HG02623 (cell line): ENCODE data around the gene APOC3.
"Not testable (repeated sequence)": the region's sequence is repeated elsewhere in the genome, so short reads cannot be mapped to it uniquely, and the experiment has no call there.

ENCODE experiments used
- ATAC-seq: cut with Tn5 transposase; IDR thresholded peaks from one replicate; pipeline ENCODE4 v1.9.1; 2021; ENCODE audit warnings: moderate library complexity; ENCODE audit not compliant: unreplicated experiment

APOC3 gene

GRCh38 chr11:116830184-116830912, 641 bp downstream of the APOC3 start:
- ATAC-seq, result no peak

- no peak for ATAC-seq
These were observed 2.2 kb downstream of the APOC3 start for GRCh38 chr11:116831790-116832349.

- ATAC-seq, result no peak
These were observed 2.9 kb downstream of the APOC3 start for GRCh38 chr11:116832350-116833290.

GRCh38 chr11:116833491-116833815, 3.7 kb downstream of the APOC3 start:
- no peak for ATAC-seq

GRCh38 chr11:116833816-116834534, 4.3 kb downstream of the APOC3 start:
- no peak for ATAC-seq

GRCh38 chr11:116834535-116835041, 4.9 kb downstream of the APOC3 start:
- ATAC-seq, result not testable (repeated sequence)

- ATAC-seq, result no peak
These were observed 5.5 kb downstream of the APOC3 start for GRCh38 chr11:116835042-116835772.

GRCh38 chr11:116835791-116836631, 6.3 kb downstream of the APOC3 start:
- ATAC-seq, result peak; percentile 59

GRCh38 chr11:116836632-116836991, 6.9 kb downstream of the APOC3 start:
- no peak for ATAC-seq

- ATAC-seq, result no peak
These were observed 7.8 kb downstream of the APOC3 start, which contains the start of gene APOA1 for GRCh38 chr11:116837231-116838091. Gene APOA1, minus strand, starts transcription at chr11:116837622. Its CDS starts 235 bp downstream, at chr11:116837387.

GRCh38 chr11:116838321-116839084, 8.8 kb downstream of the APOC3 start:
- ATAC-seq, result no peak

GRCh38 chr11:116840224-116840745, 10.6 kb downstream of the APOC3 start:
- ATAC-seq, result no peak

GRCh38 chr11:116840746-116841296, 11.1 kb downstream of the APOC3 start:
- ATAC-seq, result no peak

GRCh38 chr11:116842117-116842516, 12.4 kb downstream of the APOC3 start:
- no peak for ATAC-seq

GRCh38 chr11:116842909-116843308, 13.2 kb downstream of the APOC3 start:
- no peak for ATAC-seq

GRCh38 chr11:116843661-116844060, 14.0 kb downstream of the APOC3 start:
- no peak for ATAC-seq

- ATAC-seq, result no peak
These were observed 15.0 kb downstream of the APOC3 start for GRCh38 chr11:116844722-116845121.
